MCF 10A (cell line): Measurements from ENCODE around the gene GAL3ST2. TPM values are rescaled to one million over a fixed set of nuclear protein-coding genes. Genes with fewer than 3 reads are reported as not detected.
A peak's percentile ranks its signal among the peaks of the same experiment; 100 is the strongest.
"Not testable (repeated sequence)": the region's sequence is repeated elsewhere in the genome, so short reads cannot be mapped to it uniquely, and the experiment has no call there.

ENCODE experiments used
- BruUV-seq: library from RNA; stranded (reverse); fragments of 400-500 nt; replicated peaks from 2 replicates; lab custom pipeline; 2021; lab: Mats Ljungman, UMichigan
- CTCF ChIA-PET: fragments of 300-600 bp; sonication (Branson Sonifier 250); formaldehyde crosslinking; extraction: SDS; loops from one replicate; lab custom pipeline; 2021; ENCODE audit warnings: antibody characterized with exemption, inconsistent platforms; lab: Yijun Ruan, JAX
- POLR2A ChIA-PET: fragments of 300-600, 350-650 bp; sonication (Branson Sonifier 250); formaldehyde crosslinking; extraction: SDS; loops from one replicate; lab custom pipeline; 2020; ENCODE audit warnings: antibody characterized with exemption, inconsistent platforms; lab: Yijun Ruan, JAX
- DNase-seq: peaks from one replicate; pipeline ENCODE4 v3.0.0-alpha.2; 2018; ENCODE audit not compliant: unreplicated experiment
- H3K27ac Mint-ChIP-seq: one replicate; pipeline ENCODE4 v1.8.0; 2022; ENCODE audit warnings: mild to moderate bottlenecking, low read depth, mixed read lengths; ENCODE audit not compliant: unreplicated experiment
- H3K27me3 Mint-ChIP-seq: one replicate; pipeline ENCODE4 v1.8.0; 2022; ENCODE audit warnings: mixed read lengths; ENCODE audit not compliant: insufficient read depth, unreplicated experiment
- H3K36me3 Mint-ChIP-seq: one replicate; pipeline ENCODE4 v1.8.0; 2022; ENCODE audit warnings: mild to moderate bottlenecking, moderate library complexity, mixed read lengths; ENCODE audit not compliant: insufficient read depth, unreplicated experiment
- H3K4me1 Mint-ChIP-seq: one replicate; pipeline ENCODE4 v1.8.0; 2022; ENCODE audit warnings: mixed read lengths; ENCODE audit not compliant: insufficient read depth, unreplicated experiment
- H3K4me3 Mint-ChIP-seq: one replicate; pipeline ENCODE4 v1.8.0; 2022; ENCODE audit warnings: mild to moderate bottlenecking, moderate library complexity, mixed read lengths; ENCODE audit not compliant: unreplicated experiment
- H3K9me3 Mint-ChIP-seq: one replicate; pipeline ENCODE4 v1.8.0; 2022; ENCODE audit warnings: mixed read lengths; ENCODE audit not compliant: unreplicated experiment
- intact Hi-C: fragments of 100-400 bp; cut with micrococcal nuclease; formaldehyde crosslinking; loops from 2 replicates; pipeline ENCODE4 v1.14.1; 2022
- total RNA-seq: library from RNA; stranded (reverse); gene quantifications from 2 replicates; pipeline ENCODE4 v1.2.3, GENCODE V29; 2022
- TF ChIP-seq, protein P1 (sequence below): fragments of 200-600 bp; IDR thresholded peaks from one replicate; pipeline ENCODE4 v1.8.0; 2022; ENCODE audit warnings: antibody characterized with exemption, mild to moderate bottlenecking; ENCODE audit not compliant: unreplicated experiment

Gene GAL3ST2
- total RNA-seq, 1 experiment from 2014 or later, result not detected

DNA sequence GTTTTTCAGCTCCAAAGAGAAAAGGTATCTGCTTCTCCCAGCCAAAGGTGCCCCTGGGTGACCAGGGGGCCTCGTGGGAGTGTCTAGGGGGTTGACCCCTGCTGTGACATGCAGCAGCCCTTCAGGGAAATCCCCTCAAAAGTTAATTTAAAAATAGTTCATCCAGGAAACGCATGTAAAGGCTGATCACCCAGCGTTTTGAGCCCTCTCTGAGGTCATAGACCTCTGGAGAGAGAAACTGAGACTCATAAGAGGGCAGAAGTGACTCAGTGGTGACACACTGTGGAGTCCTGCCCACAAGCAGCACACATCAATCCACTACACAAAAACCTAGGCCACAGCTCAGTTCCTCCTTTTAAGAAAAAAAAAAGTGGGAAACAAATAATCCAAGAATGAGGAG is 11.9 kb downstream of the GAL3ST2 start:
- Mint-ChIP-seq H3K4me1 (peaks cover 6% of the 10 kb centered on the region), H3K36me3 (peaks cover 6% of the 10 kb centered on the region), H3K27me3 (peaks cover 53% of the 10 kb centered on the region), H3K9me3 (no peaks in the 10 kb centered on the region), H3K4me3 (no peak overlapping the region), H3K27ac (no peak overlapping the region)
- DNase-seq, result no peak
- ChIA-PET CTCF (no interaction called here), POLR2A (interaction anchor here (1.1 kb wide), 1 partner anchor 10 kb away, joined by 5 read pairs; no protein-coding TSS in a partner anchor)
- TF ChIP-seq, protein P1, sequence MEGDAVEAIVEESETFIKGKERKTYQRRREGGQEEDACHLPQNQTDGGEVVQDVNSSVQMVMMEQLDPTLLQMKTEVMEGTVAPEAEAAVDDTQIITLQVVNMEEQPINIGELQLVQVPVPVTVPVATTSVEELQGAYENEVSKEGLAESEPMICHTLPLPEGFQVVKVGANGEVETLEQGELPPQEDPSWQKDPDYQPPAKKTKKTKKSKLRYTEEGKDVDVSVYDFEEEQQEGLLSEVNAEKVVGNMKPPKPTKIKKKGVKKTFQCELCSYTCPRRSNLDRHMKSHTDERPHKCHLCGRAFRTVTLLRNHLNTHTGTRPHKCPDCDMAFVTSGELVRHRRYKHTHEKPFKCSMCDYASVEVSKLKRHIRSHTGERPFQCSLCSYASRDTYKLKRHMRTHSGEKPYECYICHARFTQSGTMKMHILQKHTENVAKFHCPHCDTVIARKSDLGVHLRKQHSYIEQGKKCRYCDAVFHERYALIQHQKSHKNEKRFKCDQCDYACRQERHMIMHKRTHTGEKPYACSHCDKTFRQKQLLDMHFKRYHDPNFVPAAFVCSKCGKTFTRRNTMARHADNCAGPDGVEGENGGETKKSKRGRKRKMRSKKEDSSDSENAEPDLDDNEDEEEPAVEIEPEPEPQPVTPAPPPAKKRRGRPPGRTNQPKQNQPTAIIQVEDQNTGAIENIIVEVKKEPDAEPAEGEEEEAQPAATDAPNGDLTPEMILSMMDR, result no peak
- intact Hi-C loops, result loop anchor here (5.0 kb wide), 1 partner anchor 226 kb away; no protein-coding TSS in a partner anchor
- BruUV-seq, result no TSS peak

- peaks cover 58% of the 10 kb centered on the region for H3K27me3 Mint-ChIP-seq
Measured at GRCh38 chr2:241791385-241791784, 14.8 kb downstream of the GAL3ST2 start.

DNA sequence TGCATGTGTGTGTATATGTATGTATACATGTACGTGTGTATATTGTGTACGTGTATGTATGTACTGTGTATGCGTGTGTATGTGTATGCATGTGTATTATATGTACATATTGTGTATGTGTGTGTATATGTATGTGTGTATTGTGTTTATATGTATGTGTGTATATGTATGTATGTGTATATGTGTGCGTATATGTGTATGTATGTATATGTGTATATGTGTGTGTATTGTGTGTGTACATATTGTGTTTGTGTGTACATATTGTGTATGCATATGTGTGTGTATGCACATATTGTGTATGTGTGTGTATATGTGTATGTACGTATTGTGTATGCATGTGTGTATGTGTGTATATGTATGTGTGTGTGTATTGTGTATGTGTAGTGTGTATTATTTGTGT is 16.8 kb downstream of the GAL3ST2 start:
- Mint-ChIP-seq H3K27me3 (peaks cover 56% of the 10 kb centered on the region), H3K4me3 (no peak overlapping the region), H3K4me1 (peaks cover 6% of the 10 kb centered on the region), H3K36me3 (peaks cover 6% of the 10 kb centered on the region), H3K9me3 (no peaks in the 10 kb centered on the region), H3K27ac (no peak overlapping the region)
- intact Hi-C loops, result no loop called here
- DNase-seq, result no peak
- no TSS peak for BruUV-seq
- POLR2A ChIA-PET, result no interaction called here
- CTCF ChIA-PET, result interaction anchor here (0.5 to 1.2 kb wide), 2 partner anchors 48 to 74 kb away, joined by 3 read pairs; no protein-coding TSS in a partner anchor
- TF ChIP-seq, protein P1, result no peak

More at GRCh38 chr2:241791385-241791784, 14.8 kb downstream of the GAL3ST2 start:
- H3K9me3 Mint-ChIP-seq, intact Hi-C loops, H3K27ac Mint-ChIP-seq, CTCF ChIA-PET, BruUV-seq, H3K4me1 Mint-ChIP-seq, H3K4me3 Mint-ChIP-seq, H3K36me3 Mint-ChIP-seq: not testable (repeated sequence)
- DNase-seq, result peak; percentile 48
- POLR2A ChIA-PET, result interaction anchor here (1.1 to 1.7 kb wide), 3 partner anchors 12 to 477 kb away, joined by 3 to 7 read pairs (median 4); no protein-coding TSS in a partner anchor

DNA sequence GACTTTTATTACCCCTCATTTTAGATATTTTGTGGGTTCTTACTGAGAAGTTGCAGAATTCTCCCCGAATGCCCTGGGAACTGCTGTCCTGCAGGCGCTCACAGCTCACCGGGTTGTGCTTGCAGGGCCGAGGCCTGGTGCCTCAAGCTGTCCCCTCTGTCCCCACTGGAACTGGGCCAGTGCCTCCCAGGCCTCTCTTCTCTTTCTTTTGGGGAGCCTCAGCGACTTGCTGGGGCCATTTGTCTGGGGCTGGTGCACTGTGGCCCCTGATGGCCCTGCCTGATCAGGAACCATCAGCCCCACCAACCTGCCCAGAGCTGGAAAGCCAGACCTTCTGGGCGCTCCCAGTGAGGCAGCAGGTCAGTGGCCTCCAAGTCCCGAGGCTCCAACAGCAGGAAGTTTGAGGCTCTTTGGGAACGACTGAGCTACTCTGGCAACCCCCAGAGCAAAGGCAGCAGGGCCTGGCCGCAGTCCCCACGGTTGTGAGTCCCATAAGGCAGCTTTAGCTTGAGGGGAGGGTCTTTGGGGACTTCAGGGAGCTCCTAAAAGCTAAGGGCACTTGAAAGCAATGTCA is 17.7 kb downstream of the GAL3ST2 start:
- Mint-ChIP-seq H3K27ac (no peak overlapping the region), H3K27me3 (peaks cover 56% of the 10 kb centered on the region), H3K36me3 (peaks cover 6% of the 10 kb centered on the region), H3K4me1 (peaks cover 6% of the 10 kb centered on the region), H3K4me3 (no peak overlapping the region), H3K9me3 (no peaks in the 10 kb centered on the region)
- intact Hi-C loops, result no loop called here
- TF ChIP-seq, protein P1, result no peak
- BruUV-seq, result no TSS peak
- CTCF ChIA-PET, result interaction anchor here (1.2 kb wide), 1 partner anchor 75 kb away, joined by 3 read pairs; no protein-coding TSS in a partner anchor
- POLR2A ChIA-PET, result no interaction called here
- DNase-seq, result no peak
